Measurements from ENCODE around the gene ITGB2.
A peak's percentile ranks its signal among the peaks of the same experiment; 100 is the strongest.

The ITGB2 gene

DNA sequence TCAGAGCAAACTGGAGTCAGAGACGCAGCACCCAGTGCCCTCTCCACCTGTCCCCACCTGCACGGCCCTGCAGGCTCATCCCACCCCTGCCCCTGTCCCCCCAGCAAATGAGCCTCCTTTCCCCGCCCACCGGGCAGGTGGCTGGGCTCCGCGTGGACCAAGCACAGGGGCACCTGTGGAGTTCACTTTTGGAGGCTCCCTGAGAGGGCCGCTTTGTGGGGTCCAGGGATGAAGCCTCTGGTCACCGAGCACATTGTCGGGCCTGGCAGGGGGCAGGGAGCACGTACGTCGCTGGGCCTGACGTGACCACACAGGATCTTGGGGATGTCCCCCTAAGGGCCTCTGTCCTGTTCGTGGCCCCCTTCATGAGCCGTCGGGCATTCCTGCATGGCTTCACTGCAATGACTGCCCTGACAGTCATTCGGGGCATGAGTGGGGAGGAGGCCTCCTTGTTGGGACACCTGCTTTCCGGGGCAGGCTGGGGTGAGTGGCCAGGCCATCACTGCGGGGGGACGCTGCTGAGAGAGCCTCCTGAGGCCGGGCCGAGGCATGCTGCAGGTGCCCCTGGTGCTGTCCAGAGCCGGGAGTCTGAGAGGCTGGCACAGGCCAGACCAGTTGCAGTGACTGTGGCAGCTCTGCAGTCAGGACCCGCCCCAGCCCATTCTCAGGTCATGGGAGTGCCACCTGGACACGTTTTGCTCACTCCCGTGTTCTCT is 38.8 kb upstream of the ITGB2 start:
- Histone ChIP-seq H3K27me3 (ENCODE audit: control insufficient read depth, insufficient read depth, low read length) (no peaks in the 10 kb centered on the region), H3K4me3 (ENCODE audit: low read length) (no peak overlapping the region), H3K27ac (ENCODE audit: low read depth, low read length) (peak overlapping the region; percentile 79), H3K9ac (ENCODE audit: low read length) (no peak overlapping the region), H3K4me1 (ENCODE audit: control insufficient read depth, insufficient read depth, low read length) (peaks cover 46% of the 10 kb centered on the region), H3K36me3 (ENCODE audit: control insufficient read depth, insufficient read depth, low read length) (peaks cover 8% of the 10 kb centered on the region)

- H3K4me1 ChIP-seq (ENCODE audit: control insufficient read depth, insufficient read depth, low read length): peaks cover 43% of the 10 kb centered on the region
- H3K27me3 ChIP-seq (ENCODE audit: control insufficient read depth, insufficient read depth, low read length): no peaks in the 10 kb centered on the region
- H3K36me3 ChIP-seq (ENCODE audit: control insufficient read depth, insufficient read depth, low read length): peaks cover 8% of the 10 kb centered on the region
- H3K4me3 ChIP-seq (ENCODE audit: low read length): peak overlapping the region; percentile 32
- H3K9ac ChIP-seq (ENCODE audit: low read length): no peak overlapping the region
- peak overlapping the region; percentile 79 for H3K27ac ChIP-seq (ENCODE audit: low read depth, low read length)
These were observed 37.9 kb upstream of the ITGB2 start for GRCh38 chr21:44958471-44959191.

- Histone ChIP-seq H3K4me1 (ENCODE audit: control insufficient read depth, insufficient read depth, low read length) (peaks cover 39% of the 10 kb centered on the region), H3K4me3 (ENCODE audit: low read length) (no peak overlapping the region), H3K9ac (ENCODE audit: low read length) (no peak overlapping the region), H3K36me3 (ENCODE audit: control insufficient read depth, insufficient read depth, low read length) (peaks cover 8% of the 10 kb centered on the region), H3K27me3 (ENCODE audit: control insufficient read depth, insufficient read depth, low read length) (no peaks in the 10 kb centered on the region), H3K27ac (ENCODE audit: low read depth, low read length) (peak overlapping the region; percentile 79)
These were observed 37.3 kb upstream of the ITGB2 start for GRCh38 chr21:44957901-44958451.

GRCh38 chr21:44957047-44957831 is 36.5 kb upstream of the ITGB2 start:
- Histone ChIP-seq H3K4me3 (ENCODE audit: low read length) (no peak overlapping the region), H3K9ac (ENCODE audit: low read length) (no peak overlapping the region), H3K36me3 (ENCODE audit: control insufficient read depth, insufficient read depth, low read length) (peaks cover 8% of the 10 kb centered on the region), H3K27me3 (ENCODE audit: control insufficient read depth, insufficient read depth, low read length) (no peaks in the 10 kb centered on the region), H3K27ac (ENCODE audit: low read depth, low read length) (peak overlapping the region; percentile 79), H3K4me1 (ENCODE audit: control insufficient read depth, insufficient read depth, low read length) (peaks cover 35% of the 10 kb centered on the region)

DNA sequence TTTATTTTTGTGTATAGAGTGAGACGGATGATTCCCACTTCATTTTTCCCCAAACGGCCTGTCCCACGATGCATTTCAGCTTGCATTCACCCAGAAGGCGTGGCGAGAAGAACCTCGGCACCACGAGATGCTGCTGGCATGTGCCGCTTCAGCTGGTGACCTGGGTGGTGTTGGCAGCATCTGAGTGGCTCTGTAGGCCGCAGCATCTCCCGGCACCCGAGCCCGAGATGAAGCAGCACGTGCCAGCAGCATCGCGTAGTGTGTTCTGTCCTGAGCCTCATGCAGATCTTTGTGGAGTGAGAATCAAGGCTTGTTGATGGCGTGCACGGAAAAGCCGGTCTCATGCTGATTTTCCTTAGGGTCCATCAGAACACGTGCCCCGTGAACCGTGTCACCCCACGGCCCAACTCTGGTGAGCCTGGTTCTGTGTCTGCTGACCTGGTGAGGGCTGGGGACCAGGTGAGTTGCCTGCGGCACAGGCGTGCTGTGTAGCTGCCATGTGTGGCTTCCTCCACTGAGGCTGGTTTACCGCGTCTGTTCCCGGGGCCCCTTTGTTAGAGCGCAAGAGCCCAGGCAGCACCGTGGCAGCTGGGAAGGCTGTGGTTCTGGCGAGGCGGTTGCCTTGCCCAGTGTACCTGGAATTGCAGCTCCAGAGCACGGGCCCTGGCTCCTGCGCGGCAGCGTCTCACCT is 35.8 kb upstream of the ITGB2 start:
- H3K4me1 ChIP-seq (ENCODE audit: control insufficient read depth, insufficient read depth, low read length): peaks cover 30% of the 10 kb centered on the region
- H3K36me3 ChIP-seq (ENCODE audit: control insufficient read depth, insufficient read depth, low read length): peaks cover 8% of the 10 kb centered on the region
- H3K4me3 ChIP-seq (ENCODE audit: low read length): no peak overlapping the region
- H3K27me3 ChIP-seq (ENCODE audit: control insufficient read depth, insufficient read depth, low read length): no peaks in the 10 kb centered on the region
- H3K27ac ChIP-seq (ENCODE audit: low read depth, low read length): no peak overlapping the region
- no peak overlapping the region for H3K9ac ChIP-seq (ENCODE audit: low read length)

- Histone ChIP-seq H3K27me3 (ENCODE audit: control insufficient read depth, insufficient read depth, low read length) (no peaks in the 10 kb centered on the region), H3K4me3 (ENCODE audit: low read length) (no peak overlapping the region), H3K4me1 (ENCODE audit: control insufficient read depth, insufficient read depth, low read length) (peaks cover 30% of the 10 kb centered on the region), H3K36me3 (ENCODE audit: control insufficient read depth, insufficient read depth, low read length) (peaks cover 8% of the 10 kb centered on the region), H3K9ac (ENCODE audit: low read length) (no peak overlapping the region), H3K27ac (ENCODE audit: low read depth, low read length) (no peak overlapping the region)
These were observed 35.1 kb upstream of the ITGB2 start for GRCh38 chr21:44955798-44956175.

GRCh38 chr21:44955141-44955797 is 34.6 kb upstream of the ITGB2 start:
- Histone ChIP-seq H3K4me1 (ENCODE audit: control insufficient read depth, insufficient read depth, low read length) (peaks cover 27% of the 10 kb centered on the region), H3K36me3 (ENCODE audit: control insufficient read depth, insufficient read depth, low read length) (peaks cover 5% of the 10 kb centered on the region), H3K27ac (ENCODE audit: low read depth, low read length) (no peak overlapping the region), H3K4me3 (ENCODE audit: low read length) (no peak overlapping the region), H3K9ac (ENCODE audit: low read length) (no peak overlapping the region), H3K27me3 (ENCODE audit: control insufficient read depth, insufficient read depth, low read length) (no peaks in the 10 kb centered on the region)

DNA sequence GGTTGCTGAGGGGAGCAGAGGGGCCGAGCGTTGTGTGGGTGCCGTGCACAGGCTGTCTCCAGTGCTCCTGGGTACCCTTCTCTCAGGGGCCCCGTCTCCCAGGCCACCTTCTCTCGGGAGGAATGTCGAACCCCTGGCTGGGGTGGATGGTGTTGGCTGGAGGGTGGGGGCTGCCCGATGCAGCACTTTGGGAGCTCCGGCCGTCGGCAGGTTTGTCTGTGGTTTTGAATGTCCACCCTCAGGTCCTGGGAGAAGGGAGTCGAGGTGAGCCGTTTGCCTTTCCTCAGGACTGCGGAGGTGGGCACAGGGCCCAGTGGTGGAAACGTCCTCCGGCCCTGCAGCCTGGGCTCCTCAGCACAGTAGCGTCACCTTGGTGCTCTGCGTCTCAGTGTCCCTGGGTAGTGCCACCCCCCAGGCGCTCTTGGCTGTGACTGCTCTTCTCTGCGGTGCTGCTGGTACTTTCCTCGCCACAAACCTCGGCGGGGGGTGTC is 33.6 kb upstream of the ITGB2 start:
- Histone ChIP-seq H3K36me3 (ENCODE audit: control insufficient read depth, insufficient read depth, low read length) (peaks cover 3% of the 10 kb centered on the region), H3K4me1 (ENCODE audit: control insufficient read depth, insufficient read depth, low read length) (peaks cover 21% of the 10 kb centered on the region), H3K9ac (ENCODE audit: low read length) (no peak overlapping the region), H3K27me3 (ENCODE audit: control insufficient read depth, insufficient read depth, low read length) (no peaks in the 10 kb centered on the region), H3K4me3 (ENCODE audit: low read length) (no peak overlapping the region), H3K27ac (ENCODE audit: low read depth, low read length) (no peak overlapping the region)

DNA sequence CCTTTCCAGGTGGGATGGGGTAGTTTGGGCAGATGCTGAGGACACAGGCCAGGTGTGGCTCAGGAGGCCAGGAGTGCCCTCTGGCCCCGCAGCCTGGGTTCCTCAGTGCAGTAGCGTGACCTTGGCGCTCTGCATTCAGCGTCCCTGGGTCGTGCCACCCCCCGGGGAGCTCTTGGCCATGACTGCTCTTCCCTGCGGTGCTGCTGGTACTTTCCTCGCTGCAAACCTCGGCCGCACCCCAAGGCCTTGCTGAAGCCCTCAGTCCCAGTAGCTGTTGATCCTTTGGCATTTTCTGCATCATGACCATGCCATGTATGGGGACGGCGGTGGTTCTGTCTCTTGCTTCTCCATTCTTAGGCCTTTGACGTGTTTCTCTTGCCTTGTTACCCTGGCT is 32.9 kb upstream of the ITGB2 start:
- H3K4me3 ChIP-seq (ENCODE audit: low read length): no peak overlapping the region
- H3K27me3 ChIP-seq (ENCODE audit: control insufficient read depth, insufficient read depth, low read length): no peaks in the 10 kb centered on the region
- H3K36me3 ChIP-seq (ENCODE audit: control insufficient read depth, insufficient read depth, low read length): peaks cover 3% of the 10 kb centered on the region
- H3K9ac ChIP-seq (ENCODE audit: low read length): no peak overlapping the region
- H3K4me1 ChIP-seq (ENCODE audit: control insufficient read depth, insufficient read depth, low read length): peaks cover 14% of the 10 kb centered on the region
- no peak overlapping the region for H3K27ac ChIP-seq (ENCODE audit: low read depth, low read length)

DNA sequence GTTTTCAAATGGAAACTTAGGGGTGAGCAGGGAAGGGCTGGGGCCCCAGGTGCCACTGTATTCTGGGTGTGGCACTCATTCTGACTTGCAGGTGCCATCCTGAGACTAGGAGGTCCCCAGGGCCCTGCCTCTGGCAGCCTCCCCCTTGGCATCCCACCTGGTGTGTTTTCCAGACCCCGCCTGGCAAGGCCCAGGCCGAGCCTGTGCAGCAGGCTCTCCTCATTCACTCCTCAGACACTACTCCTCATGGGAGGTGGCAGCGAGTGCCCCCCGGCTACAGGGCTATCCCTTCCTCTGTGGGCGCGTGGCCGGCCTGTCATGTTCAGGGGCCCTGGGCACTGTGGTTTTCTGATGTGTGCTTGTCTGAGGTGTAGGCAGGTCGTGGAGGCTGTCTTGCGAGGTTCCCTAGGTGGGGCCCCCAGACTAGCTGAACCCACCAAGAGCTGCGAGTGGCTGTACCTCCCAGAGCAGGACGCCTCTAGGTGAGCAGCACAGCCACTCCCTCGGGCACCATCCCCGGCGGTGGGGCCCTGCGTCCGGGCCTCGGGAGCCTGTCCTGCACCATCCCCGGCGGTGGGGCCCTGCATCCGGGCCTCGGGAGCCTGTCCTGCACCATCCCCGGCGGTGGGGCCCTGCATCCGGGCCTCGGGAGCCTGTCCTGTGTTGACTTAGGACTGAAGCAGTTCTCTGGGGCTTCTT is 32.4 kb upstream of the ITGB2 start:
- Histone ChIP-seq H3K27ac (ENCODE audit: low read depth, low read length) (peak overlapping the region; percentile 15), H3K36me3 (ENCODE audit: control insufficient read depth, insufficient read depth, low read length) (peaks cover 3% of the 10 kb centered on the region)

More for the DNA sequence above, 32.4 kb upstream of the ITGB2 start:
- H3K4me1 ChIP-seq (ENCODE audit: control insufficient read depth, insufficient read depth, low read length): peaks cover 8% of the 10 kb centered on the region
- H3K27me3 ChIP-seq (ENCODE audit: control insufficient read depth, insufficient read depth, low read length): no peaks in the 10 kb centered on the region
- H3K4me3 ChIP-seq (ENCODE audit: low read length): no peak overlapping the region
- no peak overlapping the region for H3K9ac ChIP-seq (ENCODE audit: low read length)

Data from rectal smooth muscle tissue (tissue), 1 donor.